H1 (cell line): ENCODE measurements around the gene MMP24. TPM values are rescaled to one million over a fixed set of nuclear protein-coding genes. Genes with fewer than 3 reads are reported as not detected.
A peak's percentile ranks its signal among the peaks of the same experiment; 100 is the strongest.

Experiments
- CTCF ChIA-PET: fragments of 300-600 bp; sonication (Branson Sonifier 250); formaldehyde crosslinking; loops from one replicate; lab custom pipeline; 2021; ENCODE audit not compliant: partially characterized antibody; lab: Charles Lee
- POLR2A ChIA-PET: fragments of 300-600 bp; sonication (Branson Sonifier 250); formaldehyde crosslinking; loops from one replicate; lab custom pipeline; 2021; ENCODE audit warnings: inconsistent platforms; ENCODE audit not compliant: partially characterized antibody; lab: Charles Lee
- DNase-seq, 2 experiments: peaks; one replicate each; pipeline versions ENCODE4 v3.0.0 to v3.0.0-alpha.2; 2010 to 2022; ENCODE audit warnings: low spot score in 2 of 2, low read depth in 1 of 2, mixed read lengths in 1 of 2
- FAIRE-seq: peaks from 2 replicates; lab custom pipeline; 2011; peaks lifted over from hg19 to GRCh38; lab: Jason Lieb, UNC
- H2AFZ ChIP-seq: 2 replicates; pipeline ENCODE4 v1.8.1; 2012; ENCODE audit warnings: low read length, inconsistent platforms
- H2AK5ac ChIP-seq: 2 replicates; pipeline ENCODE4 v1.6.1; 2013; ENCODE audit warnings: low read depth, low read length
- H2BK120ac ChIP-seq: replicated peaks from 2 replicates; pipeline ENCODE3; 2013; ENCODE audit warnings: low read depth, low read length, inconsistent platforms
- H2BK12ac ChIP-seq: 2 replicates; pipeline ENCODE4 v1.6.1; 2013; ENCODE audit warnings: low read depth, low read length
- H2BK15ac ChIP-seq: 2 replicates; pipeline ENCODE4 v1.6.1; 2013; ENCODE audit warnings: low read length
- H2BK20ac ChIP-seq: 2 replicates; pipeline ENCODE4 v1.6.1; 2013; ENCODE audit warnings: low read length
- H2BK5ac ChIP-seq: 2 replicates; pipeline ENCODE4 v1.6.1; 2013; ENCODE audit warnings: low read depth, low read length
- H3K14ac ChIP-seq: 2 replicates; pipeline ENCODE4 v1.6.1; 2013; ENCODE audit warnings: inconsistent platforms; ENCODE audit not compliant: insufficient read length
- H3K18ac ChIP-seq: 2 replicates; pipeline ENCODE4 v1.6.1; 2013; ENCODE audit warnings: low read length; ENCODE audit errors: extremely low read depth
- H3K23ac ChIP-seq: 2 replicates; pipeline ENCODE4 v1.6.1; 2013; ENCODE audit warnings: inconsistent platforms; ENCODE audit not compliant: insufficient read length
- H3K23me2 ChIP-seq: 2 replicates; pipeline ENCODE4 v1.6.1; 2013; ENCODE audit warnings: low read depth, low read length
- H3K27ac ChIP-seq: 2 replicates; pipeline ENCODE4 v1.6.1; 2011; ENCODE audit warnings: low read depth, low read length, inconsistent platforms
- H3K27me3 ChIP-seq, 4 experiments: replicated peaks in 1 of 4; 1 replicate in 1 of 4; 2 replicates in 3 of 4; pipeline versions ENCODE4 v1.6.1 to v1.8.1; 2011 to 2013; ENCODE audit warnings: low read length in 3 of 4, mild to moderate bottlenecking in 3 of 4, inconsistent platforms in 2 of 4, mixed read lengths in 2 of 4, moderate library complexity in 1 of 4; ENCODE audit not compliant: control insufficient read depth in 3 of 4, insufficient read depth in 3 of 4; ENCODE audit errors: extremely low read depth in 1 of 4
- H3K36me3 ChIP-seq, 4 experiments: 2 replicates each; pipeline versions ENCODE4 v1.6.1 to v1.8.1; 2011 to 2013; ENCODE audit warnings: mild to moderate bottlenecking in 4 of 4, low read length in 3 of 4, moderate library complexity in 2 of 4, control low read depth in 1 of 4, inconsistent platforms in 1 of 4; ENCODE audit not compliant: insufficient read depth in 4 of 4, control insufficient read depth in 2 of 4
- H3K4ac ChIP-seq: replicated peaks from 2 replicates; pipeline ENCODE3; 2013; ENCODE audit warnings: low read length, low read depth, mixed read lengths, inconsistent platforms; ENCODE audit not compliant: insufficient read length
- H3K4me1 ChIP-seq, 4 experiments: replicated peaks in 1 of 4; 1 replicate in 1 of 4; 2 replicates in 3 of 4; pipeline versions ENCODE4 v1.6.1 to v1.8.1; 2011 to 2013; ENCODE audit warnings: low read length in 3 of 4, inconsistent platforms in 2 of 4, mixed read lengths in 1 of 4; ENCODE audit not compliant: insufficient read depth in 4 of 4, control insufficient read depth in 3 of 4
- H3K4me2 ChIP-seq, 2 experiments: 2 replicates each; pipeline versions ENCODE4 v1.6.1 to v1.8.1; 2011 to 2013; ENCODE audit warnings: low read depth in 2 of 2, low read length in 2 of 2, control low read depth in 1 of 2, inconsistent platforms in 1 of 2, mild to moderate bottlenecking in 1 of 2; ENCODE audit not compliant: insufficient read depth in 1 of 2
- H3K4me3 ChIP-seq, 4 experiments: fragments of 200-600, 300-600 bp in 1 of 4; sonication (generic), shearing (Covaris generic), sonication (Bioruptor Twin) in 1 of 4; 2 replicates each; pipeline versions ENCODE4 v1.5.1 to v1.8.1; 2011 to 2016; ENCODE audit warnings: low read length in 4 of 4, low read depth in 3 of 4, control low read depth in 2 of 4, inconsistent platforms in 2 of 4, mild to moderate bottlenecking in 2 of 4, mixed read lengths in 1 of 4, moderate library complexity in 1 of 4; ENCODE audit not compliant: insufficient read depth in 2 of 4; ENCODE audit errors: extremely low read depth in 1 of 4
- H3K56ac ChIP-seq: replicated peaks from 2 replicates; pipeline ENCODE3; 2013; ENCODE audit warnings: low read depth, mild to moderate bottlenecking, mixed read lengths, low read length, inconsistent platforms; ENCODE audit not compliant: insufficient read length
- H3K79me1 ChIP-seq: 2 replicates; pipeline ENCODE4 v1.6.1; 2013; ENCODE audit warnings: low read depth, low read length, control low read depth
- H3K79me2 ChIP-seq, 2 experiments: 2 replicates each; pipeline versions ENCODE4 v1.6.1 to v1.8.1; 2012 to 2013; ENCODE audit warnings: low read length in 2 of 2, mild to moderate bottlenecking in 2 of 2, inconsistent platforms in 1 of 2; ENCODE audit not compliant: insufficient read depth in 2 of 2, control insufficient read depth in 1 of 2
- H3K9ac ChIP-seq, 4 experiments: replicated peaks in 1 of 4; 1 replicate in 1 of 4; 2 replicates in 3 of 4; pipeline versions ENCODE4 v1.6.1 to v1.8.1; 2011 to 2013; ENCODE audit warnings: low read depth in 3 of 4, low read length in 3 of 4, control low read depth in 2 of 4, mild to moderate bottlenecking in 2 of 4, moderate library complexity in 2 of 4, inconsistent platforms in 1 of 4; ENCODE audit errors: extremely low read depth in 1 of 4
- H3K9me3 ChIP-seq, 2 experiments: 2 replicates each; pipeline versions ENCODE4 v1.6.1 to v1.8.1; 2012 to 2013; ENCODE audit warnings: mild to moderate bottlenecking in 2 of 2, moderate library complexity in 2 of 2, control low read depth in 1 of 2, inconsistent platforms in 1 of 2, low read depth in 1 of 2, low read length in 1 of 2, mixed read lengths in 1 of 2; ENCODE audit not compliant: insufficient read depth in 2 of 2
- H4K20me1 ChIP-seq, 2 experiments: replicated peaks in 1 of 2; 2 replicates each; pipeline versions ENCODE3 to v1.8.1; 2011 to 2013; ENCODE audit warnings: inconsistent platforms in 2 of 2, low read length in 2 of 2, mild to moderate bottlenecking in 1 of 2; ENCODE audit not compliant: insufficient read depth in 2 of 2, control insufficient read depth in 1 of 2
- H4K5ac ChIP-seq: 2 replicates; pipeline ENCODE4 v1.6.1; 2013; ENCODE audit warnings: low read length, low read depth, mixed read lengths, inconsistent platforms; ENCODE audit not compliant: insufficient read length
- H4K8ac ChIP-seq: 2 replicates; pipeline ENCODE4 v1.8.0; 2013; ENCODE audit warnings: mild to moderate bottlenecking, moderate library complexity, low read length, inconsistent platforms; ENCODE audit not compliant: insufficient read depth; ENCODE audit errors: extremely low read depth
- H4K91ac ChIP-seq: replicated peaks from 2 replicates; pipeline ENCODE3; 2013; ENCODE audit warnings: low read length, mixed read lengths, inconsistent platforms; ENCODE audit not compliant: insufficient read length
- CHD1 ChIP-seq: IDR thresholded peaks from 2 replicates; pipeline ENCODE4 v1.6.1; 2012; ENCODE audit warnings: low read depth, low read length, improper control_type of control experiment
- CREB1 ChIP-seq: IDR thresholded peaks from 2 replicates; pipeline ENCODE4 v1.6.1; 2012; ENCODE audit warnings: inconsistent platforms
- EGR1 ChIP-seq: IDR thresholded peaks from 2 replicates; pipeline ENCODE4 v1.6.1; 2011; ENCODE audit warnings: low read depth, low read length, borderline replicate concordance
- EZH2 ChIP-seq: fragments of 200-600 bp; sonication (generic); IDR thresholded peaks from 2 replicates; pipeline ENCODE4 v1.7.1; 2012; ENCODE audit warnings: low read depth, mild to moderate bottlenecking, moderate library complexity, low read length, inconsistent platforms; ENCODE audit not compliant: severe bottlenecking
- KDM5A ChIP-seq: fragments of 200-600 bp; IDR thresholded peaks from 2 replicates; pipeline ENCODE4 v1.7.1; 2012; ENCODE audit warnings: mild to moderate bottlenecking, low read length, inconsistent platforms, mixed read lengths
- NANOG ChIP-seq: IDR thresholded peaks from 2 replicates; pipeline ENCODE4 v1.6.1; 2011; ENCODE audit warnings: low read length, low read depth, mild to moderate bottlenecking, inconsistent platforms; ENCODE audit not compliant: insufficient read depth, poor library complexity, severe bottlenecking
- RAD21 ChIP-seq, 2 experiments: IDR thresholded peaks in 1 of 2; conservative IDR thresholded peaks in 1 of 2; 2 replicates each; pipeline ENCODE4 v1.6.1; 2011; ENCODE audit warnings: low read depth in 2 of 2, low read length in 2 of 2, improper control_type of control experiment in 1 of 2, inconsistent platforms in 1 of 2, mild to moderate bottlenecking in 1 of 2, moderate library complexity in 1 of 2
- SP2 ChIP-seq: IDR thresholded peaks from 2 replicates; pipeline ENCODE4 v1.6.1; 2012; ENCODE audit warnings: mild to moderate bottlenecking, low read length, inconsistent platforms
- WGBS, 2 experiments: shearing (Covaris generic) in 1 of 2; methylation state at CpG; one replicate each; pipeline versions ENCODE4 v1.1.6 to v1.1.7; 2013 to 2015; ENCODE audit warnings: low lambda C conversion rate in 2 of 2, mixed read lengths in 2 of 2, inconsistent platforms in 1 of 2, low coverage in 1 of 2, missing lambda C conversion rate in 1 of 2; ENCODE audit not compliant: insufficient replicate concordance in 2 of 2, insufficient coverage in 1 of 2, insufficient read length in 1 of 2; ENCODE audit errors: extremely low coverage in 1 of 2, missing lambda C conversion rate in 1 of 2; 5-methylcytosine and 5-hydroxymethylcytosine counted together
- polyA plus RNA-seq, 7 experiments: library from polyadenylated mRNA; depleted of rRNA in 3 of 7; stranded (reverse) in 5 of 7; unstranded in 2 of 7; fragments of >200 nt in 5 of 7; fragments of 200-250 nt in 2 of 7; gene quantifications; 1 replicate in 5 of 7; 2 replicates in 1 of 7; 4 replicates in 1 of 7; pipeline versions ENCODE4 v1.2.1 to v1.2.3, GENCODE V29; 2011 to 2013; ENCODE audit warnings: missing spikeins in 2 of 7, mixed read lengths in 2 of 7
- total RNA-seq: library from RNA; stranded (reverse); fragmentation: NEBNext Ultra II Directional; extraction: Animal tissue kit (Norgen Biotek cat#: 25700); gene quantifications from 2 replicates; pipeline ENCODE4 v1.2.1, GENCODE V29; 2021
- TF ChIP-seq, protein P1 (sequence below): IDR thresholded peaks from 2 replicates; pipeline ENCODE4 v1.6.1; 2012; ENCODE audit warnings: inconsistent platforms

MMP24 gene
- total and polyA plus RNA-seq, 2 of the 8 experiments (the other 6 are each of a cell fraction or from before 2014, with no cell fraction given): 18.8 to 21.4 TPM

GRCh38 chr20:35306931-35307517, 80.5 kb downstream of the MMP24 start:
- peak in 1 of 2 experiments; percentile 80 for DNase-seq
- no peaks in the 10 kb centered on the region for H3K27me3 ChIP-seq
- 67% methylated on average over 4 of the region's 4 CpGs; no CpG with 5 or more reads in 1 of the 2 experiments for WGBS, 2 experiments
- no peak overlapping the region for H3K56ac ChIP-seq
- H3K4me2 ChIP-seq: no peak overlapping the region
- no peak overlapping the region for H2BK120ac ChIP-seq
- H3K9me3 ChIP-seq: no peaks in the 10 kb centered on the region
- H2BK12ac ChIP-seq: no peak overlapping the region
- no peak overlapping the region for H2BK15ac ChIP-seq
- no peaks in the 10 kb centered on the region for H3K79me1 ChIP-seq
- no peak overlapping the region for H3K4ac ChIP-seq
- peaks cover 3 to 4% (median 3%) of the 10 kb centered on the region in 4 experiments; a peak in 4 of 7 replicates for H3K4me1 ChIP-seq
- no peak overlapping the region for H2BK5ac ChIP-seq
- H2AK5ac ChIP-seq: no peak overlapping the region; the same call in 1 of the 2 replicates
- H3K79me2 ChIP-seq: no peaks in the 10 kb centered on the region
- no peak overlapping the region for H2BK20ac ChIP-seq
- H4K5ac ChIP-seq: no peak overlapping the region
- CTCF ChIA-PET: interaction anchor here (0.5 to 13.8 kb wide), 26 partner anchors 13 to 973 kb away, joined by 3 to 141 read pairs (median 4); partner anchors contain the start of genes EIF6, FAM83C and MMP24OS
- no peak for FAIRE-seq
- H3K36me3 ChIP-seq: no peaks in the 10 kb centered on the region
- no peak overlapping the region for H3K14ac ChIP-seq
- H3K27ac ChIP-seq: peak overlapping the region; percentile 6; the same call in 1 of the 2 replicates
- no peaks in the 10 kb centered on the region for H3K23me2 ChIP-seq
- H3K9ac ChIP-seq: no peak overlapping the region
- POLR2A ChIA-PET: interaction anchor here (0.8 to 1.8 kb wide), 7 partner anchors 10 to 148 kb away, joined by 3 to 5 read pairs (median 3); partner anchors contain the start of gene EIF6
- H3K18ac ChIP-seq: no peak overlapping the region
- no peak overlapping the region for H3K23ac ChIP-seq
- no peak overlapping the region for H4K91ac ChIP-seq
- no peak overlapping the region for H2AFZ ChIP-seq
- no peak overlapping the region for H4K8ac ChIP-seq
- H4K20me1 ChIP-seq: no peaks in the 10 kb centered on the region
- H3K4me3 ChIP-seq: no peak overlapping the region
- TF ChIP-seq EGR1 (no peak), NANOG (no peak), RAD21 (IDR thresholded peaks at IDR 0.05 in 1 of 2, conservative IDR thresholded peaks at IDR 0.05 in 1 of 2; ENCODE audit: low read depth in 2 of 2, low read length in 2 of 2) (peak; percentile 61 to 67), EZH2 (no peak), KDM5A (no peak), SP2 (no peak), CREB1 (peak; percentile 32; the same call in 1 of the 2 replicates), CHD1 (no peak)
- TF ChIP-seq, protein P1, sequence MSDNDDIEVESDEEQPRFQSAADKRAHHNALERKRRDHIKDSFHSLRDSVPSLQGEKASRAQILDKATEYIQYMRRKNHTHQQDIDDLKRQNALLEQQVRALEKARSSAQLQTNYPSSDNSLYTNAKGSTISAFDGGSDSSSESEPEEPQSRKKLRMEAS: peak; percentile 37; the same call in 1 of the 2 replicates
